Trophoblast cell (in vitro differentiated cells and primary cell): ENCODE measurements around the gene EPB41L1.

Source experiments
- DNase-seq, 2 donors: peaks; one replicate each; pipeline ENCODE4 v3.0.0-alpha.2; 2016
- H2AFZ ChIP-seq: 2 replicates; pipeline ENCODE4 v1.6.1; 2013; ENCODE audit warnings: low read length, moderate library complexity, mild to moderate bottlenecking; ENCODE audit not compliant: insufficient read depth, poor library complexity
- H2AK5ac ChIP-seq: 2 replicates; pipeline ENCODE4 v1.6.1; 2013; ENCODE audit warnings: mild to moderate bottlenecking, low read length
- H2BK120ac ChIP-seq: 2 replicates; pipeline ENCODE4 v1.6.1; 2013; ENCODE audit warnings: low read length, mild to moderate bottlenecking, moderate library complexity; ENCODE audit not compliant: insufficient read depth, poor library complexity
- H2BK12ac ChIP-seq: 2 replicates; pipeline ENCODE4 v1.6.1; 2013; ENCODE audit warnings: mild to moderate bottlenecking, low read length, moderate library complexity
- H2BK5ac ChIP-seq: 2 replicates; pipeline ENCODE4 v1.6.1; 2013; ENCODE audit warnings: low read length, low read depth, moderate library complexity, mild to moderate bottlenecking; ENCODE audit not compliant: poor library complexity
- H3K14ac ChIP-seq: 2 replicates; pipeline ENCODE4 v1.6.1; 2013; ENCODE audit warnings: mild to moderate bottlenecking, low read length
- H3K18ac ChIP-seq: 2 replicates; pipeline ENCODE4 v1.6.1; 2013; ENCODE audit warnings: mild to moderate bottlenecking, low read length
- H3K23ac ChIP-seq: 2 replicates; pipeline ENCODE4 v1.6.1; 2013; ENCODE audit warnings: low read length
- H3K27ac ChIP-seq: 2 replicates; pipeline ENCODE4 v1.5.1; 2013; ENCODE audit warnings: low read depth, mild to moderate bottlenecking, inconsistent platforms, low read length, moderate library complexity
- H3K27me3 ChIP-seq: 2 replicates; pipeline ENCODE4 v1.6.1; 2013; ENCODE audit warnings: inconsistent platforms, mild to moderate bottlenecking, low read length, moderate library complexity; ENCODE audit not compliant: insufficient read depth
- H3K36me3 ChIP-seq, 2 experiments: 1 replicate in 1 of 2; 2 replicates in 1 of 2; pipeline ENCODE4 v1.6.1; 2013; ENCODE audit warnings: low read length in 2 of 2, mild to moderate bottlenecking in 2 of 2, moderate library complexity in 1 of 2; ENCODE audit not compliant: insufficient read depth in 2 of 2, control insufficient read depth in 1 of 2
- H3K4ac ChIP-seq: 2 replicates; pipeline ENCODE4 v1.6.1; 2013; ENCODE audit warnings: low read depth, mild to moderate bottlenecking, low read length, moderate library complexity
- H3K4me1 ChIP-seq, 2 experiments: 1 replicate in 1 of 2; 2 replicates in 1 of 2; pipeline ENCODE4 v1.6.1; 2013; ENCODE audit warnings: low read length in 2 of 2, mild to moderate bottlenecking in 2 of 2, moderate library complexity in 1 of 2; ENCODE audit not compliant: insufficient read depth in 2 of 2, control insufficient read depth in 1 of 2
- H3K4me2 ChIP-seq: 2 replicates; pipeline ENCODE4 v1.6.1; 2013; ENCODE audit warnings: inconsistent platforms, mild to moderate bottlenecking, low read length, moderate library complexity
- H3K4me3 ChIP-seq: 2 replicates; pipeline ENCODE4 v1.5.1; 2013; ENCODE audit warnings: mild to moderate bottlenecking, low read depth, low read length, inconsistent platforms
- H3K79me1 ChIP-seq: one replicate; pipeline ENCODE4 v1.6.1; 2013; ENCODE audit warnings: low read length
- H3K79me2 ChIP-seq: 2 replicates; pipeline ENCODE4 v1.6.1; 2013; ENCODE audit warnings: low read length, mild to moderate bottlenecking; ENCODE audit not compliant: control insufficient read depth, insufficient read depth, poor library complexity
- H3K9ac ChIP-seq: 2 replicates; pipeline ENCODE4 v1.6.1; 2013; ENCODE audit warnings: mild to moderate bottlenecking, low read length
- H3K9me3 ChIP-seq: 2 replicates; pipeline ENCODE4 v1.6.1; 2013; ENCODE audit warnings: low read depth, mild to moderate bottlenecking, control low read depth, inconsistent platforms, low read length; ENCODE audit not compliant: insufficient read depth
- H4K12ac ChIP-seq: 2 replicates; pipeline ENCODE4 v1.6.1; 2013; ENCODE audit warnings: low read depth, mild to moderate bottlenecking, low read length, moderate library complexity
- H4K8ac ChIP-seq: 2 replicates; pipeline ENCODE4 v1.6.1; 2013; ENCODE audit warnings: low read depth, mild to moderate bottlenecking, low read length, moderate library complexity
- H4K91ac ChIP-seq: one replicate; pipeline ENCODE4 v1.6.1; 2013; ENCODE audit warnings: low read depth, mild to moderate bottlenecking, low read length, moderate library complexity
- WGBS: extraction: QIAGEN DNeasy Blood & Tissue Kit; methylation state at CpG from one replicate; pipeline ENCODE4 v1.1.7; 2013; ENCODE audit warnings: missing lambda C conversion rate; ENCODE audit not compliant: insufficient read length, insufficient coverage; ENCODE audit errors: extremely low coverage; 5-methylcytosine and 5-hydroxymethylcytosine counted together

EPB41L1 gene

GRCh38 chr20:36237477-36237876 lies 82.9 kb downstream of the EPB41L1 start:
- Histone ChIP-seq H4K12ac (no peak overlapping the region), H3K9ac (no peak overlapping the region), H3K4me3 (no peak overlapping the region), H2AK5ac (no peak overlapping the region), H3K79me1 (peaks cover 7% of the 10 kb centered on the region), H3K9me3 (no peaks in the 10 kb centered on the region), H2BK12ac (no peak overlapping the region), H3K79me2 (peaks cover 10% of the 10 kb centered on the region), H3K4me1 (peaks cover 10 to 12% of the 10 kb centered on the region in 2 experiments), H4K8ac (no peak overlapping the region), H2AFZ (no peak overlapping the region), H3K27ac (no peak overlapping the region), H3K23ac (no peak overlapping the region), H3K4me2 (peak overlapping the region; percentile 72), H4K91ac (no peak overlapping the region), H3K14ac (no peak overlapping the region), H2BK5ac (no peak overlapping the region), H3K27me3 (no peaks in the 10 kb centered on the region), H3K36me3 (peaks cover 15 to 20% of the 10 kb centered on the region in 2 experiments), H3K18ac (no peak overlapping the region), H3K4ac (peak overlapping the region; percentile 90), H2BK120ac (no peak overlapping the region)
- DNase-seq: no peak
- no CpG with 5 or more reads among the region's 5 CpGs for WGBS

GRCh38 chr20:36238153-36238552 lies 83.6 kb downstream of the EPB41L1 start:
- Histone ChIP-seq H4K12ac (no peak overlapping the region), H2AK5ac (no peak overlapping the region), H3K14ac (no peak overlapping the region), H3K23ac (no peak overlapping the region), H3K9ac (no peak overlapping the region), H2BK5ac (no peak overlapping the region), H3K4me2 (no peak overlapping the region), H3K27me3 (no peaks in the 10 kb centered on the region), H3K79me1 (peaks cover 7% of the 10 kb centered on the region), H3K4me3 (no peak overlapping the region), H3K36me3 (peaks cover 15 to 23% of the 10 kb centered on the region in 2 experiments), H3K18ac (no peak overlapping the region), H2AFZ (no peak overlapping the region), H3K27ac (no peak overlapping the region), H2BK12ac (no peak overlapping the region), H4K8ac (no peak overlapping the region), H3K79me2 (peaks cover 10% of the 10 kb centered on the region), H3K4ac (peak overlapping the region; percentile 37), H3K4me1 (peaks cover 10 to 12% of the 10 kb centered on the region in 2 experiments), H4K91ac (no peak overlapping the region), H3K9me3 (no peaks in the 10 kb centered on the region), H2BK120ac (no peak overlapping the region)
- no CpG with 5 or more reads among the region's 3 CpGs for WGBS
- no peak for DNase-seq

GRCh38 chr20:36238760-36239159 lies 84.2 kb downstream of the EPB41L1 start:
- Histone ChIP-seq H2AFZ (no peak overlapping the region), H3K9me3 (no peaks in the 10 kb centered on the region), H3K4me3 (no peak overlapping the region), H3K27ac (no peak overlapping the region), H3K23ac (no peak overlapping the region), H2BK5ac (no peak overlapping the region), H3K4me1 (peaks cover 10 to 12% of the 10 kb centered on the region in 2 experiments), H3K27me3 (no peaks in the 10 kb centered on the region), H4K8ac (no peak overlapping the region), H2AK5ac (no peak overlapping the region), H2BK120ac (no peak overlapping the region), H3K36me3 (peaks cover 15 to 26% of the 10 kb centered on the region in 2 experiments), H2BK12ac (no peak overlapping the region), H3K4me2 (no peak overlapping the region), H3K79me1 (peaks cover 7% of the 10 kb centered on the region), H3K79me2 (peaks cover 10% of the 10 kb centered on the region), H4K91ac (no peak overlapping the region), H3K4ac (no peak overlapping the region), H3K18ac (no peak overlapping the region), H3K9ac (no peak overlapping the region), H3K14ac (no peak overlapping the region), H4K12ac (no peak overlapping the region)
- WGBS: no CpG with 5 or more reads among the region's 3 CpGs
- peak in 1 of 2 donors; percentile 17 for DNase-seq

- no peak for DNase-seq
- Histone ChIP-seq H4K91ac (no peak overlapping the region), H3K27ac (no peak overlapping the region), H3K9me3 (no peaks in the 10 kb centered on the region), H3K4me3 (no peak overlapping the region), H2BK5ac (no peak overlapping the region), H4K12ac (no peak overlapping the region), H3K79me2 (peaks cover 10% of the 10 kb centered on the region), H3K4me1 (peaks cover 10 to 12% of the 10 kb centered on the region in 2 experiments), H3K14ac (no peak overlapping the region), H2AFZ (no peak overlapping the region), H3K18ac (peak overlapping the region; percentile 55), H2BK12ac (no peak overlapping the region), H3K9ac (no peak overlapping the region), H2BK120ac (no peak overlapping the region), H2AK5ac (no peak overlapping the region), H3K4me2 (no peak overlapping the region), H3K27me3 (no peaks in the 10 kb centered on the region), H3K79me1 (peaks cover 7% of the 10 kb centered on the region), H4K8ac (no peak overlapping the region), H3K4ac (no peak overlapping the region), H3K23ac (no peak overlapping the region), H3K36me3 (peaks cover 19 to 38% of the 10 kb centered on the region in 2 experiments)
- WGBS: no CpG with 5 or more reads among the region's 12 CpGs
Observed at GRCh38 chr20:36240076-36240475, 85.5 kb downstream of the EPB41L1 start.
